HepG2 (cell line): ENCODE data around the gene UBAP2.

Experiments used
- ESRRA ChIP-seq: sonication (generic); formaldehyde crosslinking; IDR thresholded peaks from 2 replicates; pipeline ENCODE4 v1.5.1; 2020; ENCODE audit warnings: mild to moderate bottlenecking, low read depth, missing genetic modification reagents
- EZH2 ChIP-seq: conservative IDR thresholded peaks from 2 replicates; pipeline ENCODE4 v1.6.1; 2012; ENCODE audit warnings: mild to moderate bottlenecking, low read depth, low read length, moderate library complexity
- IRF1 ChIP-seq: sonication (generic); formaldehyde crosslinking; IDR thresholded peaks from 2 replicates; pipeline ENCODE4 v1.4.0; 2020; ENCODE audit warnings: low read depth, mild to moderate bottlenecking, missing genetic modification reagents
- MAX ChIP-seq: IDR thresholded peaks from 2 replicates; pipeline ENCODE4 v1.6.1; 2012; ENCODE audit warnings: inconsistent platforms
- RARA ChIP-seq: IDR thresholded peaks from 2 replicates; pipeline ENCODE4 v1.6.1; 2016; ENCODE audit warnings: missing genetic modification reagents, missing compliant biosample characterization
- ZNF138 ChIP-seq: sonication (generic); formaldehyde crosslinking; IDR thresholded peaks from 2 replicates; pipeline ENCODE4 v1.5.0; 2020; ENCODE audit warnings: mild to moderate bottlenecking, low read depth, missing genetic modification reagents
- ZNF652 ChIP-seq: IDR thresholded peaks from 2 replicates; pipeline ENCODE4 v1.6.1; 2016; ENCODE audit warnings: low read depth, borderline replicate concordance

GRCh38 chr9:34001951-34002350 is 46.7 kb downstream of the UBAP2 start:
- TF ChIP-seq ESRRA (CRISPR knock-in tag) = no peak
- no peak for TF ChIP-seq ZNF652 (CRISPR knock-in tag)
- no peak for TF ChIP-seq IRF1 (CRISPR knock-in tag)
- no peak for TF ChIP-seq ZNF138
- no peak for TF ChIP-seq EZH2
- TF ChIP-seq RARA (CRISPR knock-in tag) = no peak
- no peak for TF ChIP-seq MAX
